Measurements from ENCODE around the gene KSR2.
"Not testable (repeated sequence)": the region's sequence is repeated elsewhere in the genome, so short reads cannot be mapped to it uniquely, and the experiment has no call there.

Gene KSR2

GRCh38 chr12:117680312-117680711 lies 288.5 kb downstream of the KSR2 start:
- no peak for ATAC-seq

GRCh38 chr12:117679776-117680175 lies 289.0 kb downstream of the KSR2 start:
- no peak for ATAC-seq

GRCh38 chr12:117674763-117675162 lies 294.0 kb downstream of the KSR2 start:
- no peak for ATAC-seq

GRCh38 chr12:117674313-117674712 lies 294.5 kb downstream of the KSR2 start:
- ATAC-seq: no peak

- ATAC-seq: no peak
Measured at GRCh38 chr12:117671734-117672133, 297.1 kb downstream of the KSR2 start.

GRCh38 chr12:117664169-117664568 lies 304.6 kb downstream of the KSR2 start:
- ATAC-seq: no peak

- no peak for ATAC-seq
Measured at GRCh38 chr12:117662620-117663395, 306.0 kb downstream of the KSR2 start.

GRCh38 chr12:117662220-117662619 lies 306.6 kb downstream of the KSR2 start:
- no peak for ATAC-seq

- no peak for ATAC-seq
Measured at GRCh38 chr12:117661471-117661870, 307.3 kb downstream of the KSR2 start.

GRCh38 chr12:117660896-117661295 lies 307.9 kb downstream of the KSR2 start:
- ATAC-seq: no peak

- ATAC-seq: no peak
Measured at GRCh38 chr12:117658226-117658625, 310.6 kb downstream of the KSR2 start.

- ATAC-seq: no peak
Measured at GRCh38 chr12:117649796-117650195, 319.0 kb downstream of the KSR2 start.

GRCh38 chr12:117646520-117646919 lies 322.3 kb downstream of the KSR2 start:
- ATAC-seq: no peak

- ATAC-seq: no peak
Measured at GRCh38 chr12:117645473-117645872, 323.3 kb downstream of the KSR2 start.

- ATAC-seq: no peak
Measured at GRCh38 chr12:117643971-117644370, 324.8 kb downstream of the KSR2 start.

- no peak for ATAC-seq
Measured at GRCh38 chr12:117641885-117642284, 326.9 kb downstream of the KSR2 start.

- ATAC-seq: no peak
Measured at GRCh38 chr12:117640511-117640910, 328.3 kb downstream of the KSR2 start.

- ATAC-seq: no peak
Measured at GRCh38 chr12:117629454-117629853, 339.3 kb downstream of the KSR2 start.

GRCh38 chr12:117628711-117629110 lies 340.1 kb downstream of the KSR2 start:
- not testable (repeated sequence) for ATAC-seq

- ATAC-seq: no peak
Measured at GRCh38 chr12:117622741-117623140, 346.0 kb downstream of the KSR2 start.

GRCh38 chr12:117622087-117622486 lies 346.7 kb downstream of the KSR2 start:
- no peak for ATAC-seq

- ATAC-seq: no peak
Measured at GRCh38 chr12:117607778-117608177, 361.0 kb downstream of the KSR2 start.

GRCh38 chr12:117606945-117607344 lies 361.8 kb downstream of the KSR2 start:
- ATAC-seq: no peak

- no peak for ATAC-seq
Measured at GRCh38 chr12:117606024-117606423, 362.8 kb downstream of the KSR2 start.

Data from activated CD4-positive, CD25-positive, alpha-beta regulatory T cell treated with anti-CD3 and anti-CD28 coated beads, Interleukin-2, amount 50 U/mL, for 24 hours (primary cell).